Memory B cell (primary cell): ENCODE results near the gene SLC3A2.

Experiments used
- ATAC-seq: fragments of 150-1000 bp; cut with Tn5 transposase; 2 replicates; pipeline ENCODE4 v1.10.0; 2021; ENCODE audit warnings: low read depth, mild to moderate bottlenecking, moderate library complexity
- DNase-seq, 2 donors: peaks; one replicate each; pipeline ENCODE4 v3.0.0; 2022; ENCODE audit warnings: low spot score in 2 of 2
- H3K27ac Mint-ChIP-seq: one replicate; pipeline ENCODE4 v1.8.0; 2022; ENCODE audit warnings: mild to moderate bottlenecking, moderate library complexity, mixed read lengths
- H3K27me3 Mint-ChIP-seq: one replicate; pipeline ENCODE4 v1.8.0; 2022; ENCODE audit warnings: mixed read lengths
- H3K36me3 Mint-ChIP-seq: one replicate; pipeline ENCODE4 v1.8.0; 2022; ENCODE audit warnings: mild to moderate bottlenecking, mixed read lengths
- H3K4me1 Mint-ChIP-seq: one replicate; pipeline ENCODE4 v1.8.0; 2022; ENCODE audit warnings: mixed read lengths
- H3K4me3 Mint-ChIP-seq: one replicate; pipeline ENCODE4 v1.8.0; 2022; ENCODE audit warnings: mild to moderate bottlenecking, moderate library complexity, mixed read lengths
- H3K9me3 Mint-ChIP-seq: one replicate; pipeline ENCODE4 v1.8.0; 2022; ENCODE audit warnings: mixed read lengths

SLC3A2 gene

GRCh38 chr11:62919898-62920640 lies 39.4 kb downstream of the SLC3A2 start:
- no peaks in the 10 kb centered on the region for H3K9me3 Mint-ChIP-seq
- peaks cover 12% of the 10 kb centered on the region for H3K27me3 Mint-ChIP-seq
- H3K27ac Mint-ChIP-seq: no peak overlapping the region
- H3K4me3 Mint-ChIP-seq: no peak overlapping the region
- H3K4me1 Mint-ChIP-seq: peaks cover 5% of the 10 kb centered on the region
- no peaks in the 10 kb centered on the region for H3K36me3 Mint-ChIP-seq
- no peak for DNase-seq
- ATAC-seq: no peak

GRCh38 chr11:62921201-62921572 lies 40.5 kb downstream of the SLC3A2 start, which contains the start of gene CHRM1:
CHRM1 (minus strand) TSS chr11:62921363; CDS start chr11:62911100, 10,263 bp downstream.
- Mint-ChIP-seq H3K27ac (no peak within 1 kb of the TSS), H3K4me3 (no peak within 1 kb of the TSS), H3K36me3 (no peaks in the 10 kb centered on the region), H3K9me3 (no peaks in the 10 kb centered on the region), H3K27me3 (peaks cover 13% of the 10 kb centered on the region), H3K4me1 (peaks cover 8% of the 10 kb centered on the region)
- ATAC-seq (no peak), DNase-seq (no peak)

DNA sequence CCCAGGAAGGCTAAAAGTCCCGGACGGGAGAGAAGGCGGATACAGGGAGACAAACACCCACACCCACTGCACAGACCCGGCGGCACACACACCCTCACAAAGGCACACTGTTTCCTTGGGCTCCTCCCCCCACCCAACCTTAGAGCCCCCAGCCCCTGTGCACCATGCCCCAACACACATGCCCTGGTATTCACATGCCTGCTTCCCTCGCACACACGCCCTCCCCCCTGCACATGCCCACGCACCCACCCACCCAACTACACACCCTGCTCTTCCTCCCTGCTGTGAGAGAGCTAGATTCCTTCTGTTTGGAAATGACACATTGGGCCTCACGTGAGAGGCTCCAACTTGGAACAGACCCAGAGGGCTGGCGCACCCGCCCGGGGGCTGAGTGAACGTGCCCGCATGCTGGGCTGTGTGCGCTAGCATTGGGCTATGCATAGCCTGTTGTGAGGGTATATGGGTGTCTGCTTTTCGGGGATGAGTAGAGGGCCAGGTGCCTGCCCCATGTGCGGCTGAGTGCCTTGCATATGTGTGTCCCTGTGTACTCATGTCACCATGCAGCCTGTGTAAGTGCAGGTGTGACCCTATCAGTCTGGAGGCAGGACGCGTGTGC lies 41.0 kb downstream of the SLC3A2 start:
- Mint-ChIP-seq H3K36me3 (no peaks in the 10 kb centered on the region), H3K27me3 (peaks cover 13% of the 10 kb centered on the region), H3K9me3 (no peaks in the 10 kb centered on the region), H3K4me1 (peaks cover 8% of the 10 kb centered on the region), H3K27ac (no peak overlapping the region), H3K4me3 (no peak overlapping the region)
- ATAC-seq (no peak), DNase-seq (no peak)

- ATAC-seq (no peak), DNase-seq (no peak)
- no peaks in the 10 kb centered on the region for H3K36me3 Mint-ChIP-seq
- H3K27me3 Mint-ChIP-seq: peaks cover 13% of the 10 kb centered on the region
- H3K27ac Mint-ChIP-seq: no peak overlapping the region
- no peak overlapping the region for H3K4me3 Mint-ChIP-seq
- no peaks in the 10 kb centered on the region for H3K9me3 Mint-ChIP-seq
- H3K4me1 Mint-ChIP-seq: peaks cover 8% of the 10 kb centered on the region
Measured at GRCh38 chr11:62922189-62922589, 41.5 kb downstream of the SLC3A2 start.

GRCh38 chr11:62922653-62923431 lies 42.1 kb downstream of the SLC3A2 start:
- peak; percentile 28 for ATAC-seq
- Mint-ChIP-seq H3K9me3 (no peaks in the 10 kb centered on the region), H3K27ac (no peak overlapping the region), H3K36me3 (no peaks in the 10 kb centered on the region), H3K4me3 (no peak overlapping the region), H3K27me3 (peaks cover 13% of the 10 kb centered on the region), H3K4me1 (peaks cover 10% of the 10 kb centered on the region)
- no peak for DNase-seq

DNA sequence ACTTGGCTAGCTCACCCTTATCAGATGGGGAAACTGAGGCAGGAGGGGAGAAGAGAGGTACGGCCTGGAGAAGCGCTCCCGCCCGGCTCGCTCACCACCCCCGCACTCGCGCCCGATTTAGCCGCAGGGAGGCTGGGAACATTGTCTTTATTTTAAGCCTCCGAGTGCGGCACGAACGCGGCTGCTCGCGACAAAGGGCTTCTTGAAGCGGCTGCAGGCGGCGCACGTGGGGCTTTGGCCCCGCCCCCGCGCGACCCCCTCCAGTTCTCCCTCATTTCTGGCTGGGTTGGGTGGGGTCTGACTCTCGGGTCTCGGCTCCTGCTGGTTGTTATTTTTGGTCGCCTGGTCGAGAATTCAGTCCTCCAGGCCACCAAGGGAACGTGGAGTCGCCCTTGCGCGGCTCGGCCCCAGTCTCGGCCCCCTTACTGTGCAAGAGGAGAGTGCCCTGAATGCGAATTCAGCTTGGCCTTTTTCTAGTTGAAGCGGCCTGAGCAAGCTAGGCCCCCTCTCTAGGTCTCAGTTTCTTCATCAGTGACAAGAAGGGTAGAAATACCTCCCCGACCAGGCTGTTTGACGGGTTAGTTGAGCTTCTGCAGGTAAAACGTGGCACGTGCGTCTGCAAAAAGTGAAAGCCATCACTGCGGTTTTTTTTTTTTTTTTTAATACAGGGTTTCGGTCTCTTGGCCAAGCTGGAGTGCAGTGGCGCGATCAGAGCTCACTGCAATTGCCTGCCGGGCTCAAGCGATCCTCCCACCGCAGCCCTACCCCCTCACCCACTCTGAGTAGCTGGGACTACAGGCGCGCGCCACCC lies 43.1 kb downstream of the SLC3A2 start:
- Mint-ChIP-seq H3K4me3 (peak overlapping the region; percentile 61), H3K27me3 (peaks cover 16% of the 10 kb centered on the region), H3K9me3 (no peaks in the 10 kb centered on the region), H3K4me1 (peaks cover 10% of the 10 kb centered on the region), H3K27ac (no peak overlapping the region), H3K36me3 (no peaks in the 10 kb centered on the region)
- DNase-seq (peak; percentile 31 to 34), ATAC-seq (peak; percentile 77)

DNA sequence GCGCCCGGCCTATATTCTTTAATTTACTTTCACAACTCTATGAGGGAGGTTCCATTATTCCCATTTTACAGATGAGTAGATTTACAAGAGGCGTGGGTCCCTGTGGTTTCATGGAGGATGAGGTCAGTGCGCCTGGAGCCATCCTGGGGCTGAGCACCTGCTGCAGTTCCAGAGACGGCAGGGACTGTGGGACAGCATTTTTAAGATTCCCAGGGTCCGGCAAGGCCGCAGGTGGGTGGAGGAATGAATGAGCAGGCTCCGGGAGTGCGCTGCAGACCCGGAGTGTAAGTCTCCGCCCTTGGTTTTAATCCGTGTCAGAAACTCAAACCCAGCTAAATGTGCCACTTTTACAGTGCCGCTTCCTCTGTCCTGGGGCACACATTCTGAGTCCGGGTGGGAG lies 44.6 kb downstream of the SLC3A2 start:
- no peak for ATAC-seq
- no peak overlapping the region for H3K27ac Mint-ChIP-seq
- H3K27me3 Mint-ChIP-seq: peaks cover 23% of the 10 kb centered on the region
- no peaks in the 10 kb centered on the region for H3K36me3 Mint-ChIP-seq
- no peak for DNase-seq
- peak overlapping the region; percentile 43 for H3K4me3 Mint-ChIP-seq
- peaks cover 10% of the 10 kb centered on the region for H3K4me1 Mint-ChIP-seq
- no peaks in the 10 kb centered on the region for H3K9me3 Mint-ChIP-seq

DNA sequence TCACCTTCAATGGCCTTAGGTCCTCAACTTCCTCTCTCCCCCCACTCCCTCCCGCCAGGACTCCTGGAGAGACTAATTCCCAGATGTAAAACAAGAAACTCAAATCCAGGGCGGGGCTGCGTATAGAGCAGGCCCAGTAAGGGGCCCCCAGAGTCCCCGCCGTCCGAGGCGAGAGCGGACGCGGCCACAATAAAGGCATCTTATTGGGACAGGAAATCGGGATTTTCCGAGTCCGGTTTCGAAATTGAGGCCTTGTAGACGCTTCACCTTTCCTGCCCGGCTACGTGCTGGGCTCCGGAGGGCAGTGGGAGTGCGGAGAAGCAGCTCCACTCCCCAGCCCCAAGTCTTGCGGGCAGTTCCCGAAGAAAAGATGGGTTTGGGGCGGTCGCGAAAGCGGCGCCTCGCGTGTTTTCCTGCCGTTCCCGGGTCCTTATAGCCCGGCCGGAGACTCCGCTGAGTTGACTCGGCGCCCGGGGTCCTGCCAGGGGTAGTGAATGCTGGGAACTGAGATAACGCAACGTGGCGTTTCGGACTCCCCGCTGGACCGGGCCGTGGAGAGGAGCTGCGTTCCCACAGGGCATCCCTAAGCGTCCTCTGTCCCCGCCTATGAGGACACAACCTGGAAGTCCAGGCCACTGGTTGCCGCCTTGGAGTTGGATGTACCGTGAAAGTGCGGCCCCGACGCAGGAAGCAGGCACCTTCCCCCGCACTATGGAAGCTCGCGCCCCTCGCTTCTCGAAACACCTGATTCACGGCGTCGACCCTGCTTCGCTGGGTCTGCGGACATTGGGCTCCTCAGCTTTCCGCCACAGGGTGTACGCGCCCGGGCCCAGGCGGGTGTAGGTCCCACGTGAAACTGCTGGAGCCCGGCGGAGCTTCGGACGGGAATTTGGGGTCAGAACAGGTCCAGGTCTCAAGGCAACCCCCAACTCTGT lies 45.3 kb downstream of the SLC3A2 start:
- ATAC-seq (no peak), DNase-seq (no peak)
- no peak overlapping the region for H3K27ac Mint-ChIP-seq
- H3K9me3 Mint-ChIP-seq: no peaks in the 10 kb centered on the region
- no peaks in the 10 kb centered on the region for H3K36me3 Mint-ChIP-seq
- peak overlapping the region; percentile 44 for H3K4me3 Mint-ChIP-seq
- H3K27me3 Mint-ChIP-seq: peaks cover 26% of the 10 kb centered on the region
- peaks cover 10% of the 10 kb centered on the region for H3K4me1 Mint-ChIP-seq

- Mint-ChIP-seq H3K4me1 (peaks cover 10% of the 10 kb centered on the region), H3K9me3 (no peaks in the 10 kb centered on the region), H3K4me3 (no peak overlapping the region), H3K27ac (no peak overlapping the region), H3K27me3 (peaks cover 33% of the 10 kb centered on the region), H3K36me3 (no peaks in the 10 kb centered on the region)
- no peak for ATAC-seq
- no peak for DNase-seq
Measured at GRCh38 chr11:62926680-62927455, 46.2 kb downstream of the SLC3A2 start.

DNA sequence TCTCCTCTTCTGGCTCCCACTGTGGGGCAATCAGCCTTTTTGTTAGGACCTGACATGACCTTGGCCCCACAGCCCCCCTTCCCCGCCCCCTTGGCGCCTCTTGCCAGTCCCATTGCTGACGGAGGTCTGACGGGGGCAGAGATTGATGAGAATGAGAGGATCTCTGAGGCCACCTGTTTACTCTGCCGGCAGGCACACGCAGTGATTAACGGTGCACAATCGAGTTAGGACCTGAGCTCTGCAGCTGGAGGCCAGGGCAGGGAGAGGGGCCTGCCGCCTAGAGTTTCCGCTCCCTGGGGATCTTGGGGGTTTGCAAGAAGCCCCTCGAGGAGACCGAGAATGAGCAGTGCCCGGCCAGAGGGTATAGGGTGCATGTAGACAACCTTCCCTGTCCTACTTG lies 47.3 kb downstream of the SLC3A2 start:
- Mint-ChIP-seq H3K27ac (no peak overlapping the region), H3K4me1 (peaks cover 8% of the 10 kb centered on the region), H3K4me3 (no peak overlapping the region), H3K9me3 (no peaks in the 10 kb centered on the region), H3K36me3 (no peaks in the 10 kb centered on the region), H3K27me3 (peaks cover 34% of the 10 kb centered on the region)
- no peak for ATAC-seq
- DNase-seq: no peak

DNA sequence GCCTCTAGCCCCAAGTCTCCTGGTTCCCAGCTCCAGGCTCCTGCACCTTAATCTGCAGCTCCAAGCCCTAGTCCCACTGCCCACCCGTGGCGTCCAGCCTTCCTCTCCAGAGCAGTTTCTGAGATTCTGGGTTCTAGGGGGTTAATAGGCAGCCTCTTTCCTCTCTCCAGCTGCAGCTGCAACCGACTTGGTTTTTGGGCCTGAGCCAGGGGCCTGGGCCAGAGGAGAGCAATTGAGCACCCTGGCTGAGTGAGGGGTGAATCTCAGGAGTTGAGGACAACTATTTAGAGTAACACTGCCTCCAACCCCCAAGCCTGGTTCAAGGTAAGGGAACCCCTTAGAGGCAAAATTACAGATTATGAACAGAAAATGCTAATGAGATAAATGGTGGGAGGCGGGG lies 49.5 kb downstream of the SLC3A2 start:
- ATAC-seq (no peak), DNase-seq (no peak)
- Mint-ChIP-seq H3K27ac (no peak overlapping the region), H3K36me3 (no peaks in the 10 kb centered on the region), H3K27me3 (peaks cover 34% of the 10 kb centered on the region), H3K9me3 (no peaks in the 10 kb centered on the region), H3K4me1 (peaks cover 5% of the 10 kb centered on the region), H3K4me3 (no peak overlapping the region)

GRCh38 chr11:62930666-62931065 lies 50.0 kb downstream of the SLC3A2 start:
- no peak overlapping the region for H3K27ac Mint-ChIP-seq
- H3K4me3 Mint-ChIP-seq: no peak overlapping the region
- H3K27me3 Mint-ChIP-seq: peaks cover 32% of the 10 kb centered on the region
- H3K36me3 Mint-ChIP-seq: no peaks in the 10 kb centered on the region
- DNase-seq (no peak), ATAC-seq (no peak)
- no peaks in the 10 kb centered on the region for H3K9me3 Mint-ChIP-seq
- H3K4me1 Mint-ChIP-seq: peaks cover 3% of the 10 kb centered on the region
